Natural killer cell (primary cell): ENCODE results near the gene SDR39U1. TPM values are rescaled to one million over a fixed set of nuclear protein-coding genes. Genes with fewer than 3 reads are reported as not detected.

Experiments
- ATAC-seq, 3 donors: fragments of 150-1000 bp in 2 of 3; fragments of 200-7000 bp in 1 of 3; cut with Tn5 transposase; 1 replicate in 1 of 3; 2 replicates in 2 of 3; pipeline ENCODE4 v1.10.0; 2021; ENCODE audit warnings: mild to moderate bottlenecking in 2 of 3, moderate library complexity in 2 of 3
- DNase-seq, 2 donors: peaks; one replicate each; pipeline versions ENCODE4 v3.0.0 to v3.0.0-alpha.2; 2013 to 2021; ENCODE audit warnings: mixed read lengths in 1 of 2
- H3K27ac ChIP-seq: one replicate; pipeline ENCODE4 v1.5.1; 2013; ENCODE audit warnings: mild to moderate bottlenecking, low read length
- H3K27me3 ChIP-seq: one replicate; pipeline ENCODE4 v1.6.1; 2013; ENCODE audit warnings: low read length; ENCODE audit not compliant: control insufficient read depth, insufficient read depth
- H3K36me3 ChIP-seq: one replicate; pipeline ENCODE4 v1.6.1; 2013; ENCODE audit warnings: low read length; ENCODE audit not compliant: control insufficient read depth, insufficient read depth
- H3K4me1 ChIP-seq: one replicate; pipeline ENCODE4 v1.6.1; 2013; ENCODE audit warnings: low read length; ENCODE audit not compliant: control insufficient read depth, insufficient read depth
- H3K4me3 ChIP-seq: one replicate; pipeline ENCODE4 v1.5.1; 2013; ENCODE audit warnings: low read length
- H3K9me3 ChIP-seq: one replicate; pipeline ENCODE4 v1.6.1; 2013; ENCODE audit warnings: low read length; ENCODE audit not compliant: control insufficient read depth, insufficient read depth
- H3K27ac Mint-ChIP-seq, 2 donors: one replicate each; pipeline ENCODE4 v1.8.0; 2022; ENCODE audit warnings: mild to moderate bottlenecking in 2 of 2, mixed read lengths in 2 of 2, moderate library complexity in 1 of 2
- H3K27me3 Mint-ChIP-seq, 2 donors: one replicate each; pipeline ENCODE4 v1.8.0; 2022; ENCODE audit warnings: low read depth in 2 of 2, mixed read lengths in 2 of 2
- H3K36me3 Mint-ChIP-seq: one replicate; pipeline ENCODE4 v1.8.0; 2022; ENCODE audit warnings: mixed read lengths
- H3K4me1 Mint-ChIP-seq, 2 donors: one replicate each; pipeline ENCODE4 v1.8.0; 2022; ENCODE audit warnings: mixed read lengths in 2 of 2
- H3K4me3 Mint-ChIP-seq: one replicate; pipeline ENCODE4 v1.8.0; 2022; ENCODE audit warnings: mild to moderate bottlenecking, moderate library complexity, mixed read lengths
- H3K9me3 Mint-ChIP-seq, 2 donors: one replicate each; pipeline ENCODE4 v1.8.0; 2022; ENCODE audit warnings: mixed read lengths in 2 of 2
- CTCF ChIP-seq: fragments of 200-600 bp; IDR thresholded peaks from one replicate; pipeline ENCODE4 v1.8.0; 2022; ENCODE audit warnings: antibody characterized with exemption
- WGBS: methylation state at CpG from one replicate; pipeline ENCODE4 v1.1.7; 2013; ENCODE audit warnings: missing lambda C conversion rate; ENCODE audit not compliant: insufficient coverage; 5-methylcytosine and 5-hydroxymethylcytosine counted together
- intact Hi-C: fragments of 100-400 bp; cut with micrococcal nuclease; formaldehyde crosslinking; loops from one replicate; pipeline ENCODE4 v1.14.2; 2022
- total RNA-seq, 4 donors: library from RNA; stranded (reverse); fragments of 120-200 nt in 1 of 4; gene quantifications; one replicate each; pipeline versions ENCODE4 v1.2.3 to v1.2.4, GENCODE V29; 2013 to 2022

SDR39U1 gene
- total RNA-seq, 3 donors from 2014 or later (not counting 1 experiment from before 2014, with no cell fraction given), result 97.1 to 106 (median 100) TPM

DNA sequence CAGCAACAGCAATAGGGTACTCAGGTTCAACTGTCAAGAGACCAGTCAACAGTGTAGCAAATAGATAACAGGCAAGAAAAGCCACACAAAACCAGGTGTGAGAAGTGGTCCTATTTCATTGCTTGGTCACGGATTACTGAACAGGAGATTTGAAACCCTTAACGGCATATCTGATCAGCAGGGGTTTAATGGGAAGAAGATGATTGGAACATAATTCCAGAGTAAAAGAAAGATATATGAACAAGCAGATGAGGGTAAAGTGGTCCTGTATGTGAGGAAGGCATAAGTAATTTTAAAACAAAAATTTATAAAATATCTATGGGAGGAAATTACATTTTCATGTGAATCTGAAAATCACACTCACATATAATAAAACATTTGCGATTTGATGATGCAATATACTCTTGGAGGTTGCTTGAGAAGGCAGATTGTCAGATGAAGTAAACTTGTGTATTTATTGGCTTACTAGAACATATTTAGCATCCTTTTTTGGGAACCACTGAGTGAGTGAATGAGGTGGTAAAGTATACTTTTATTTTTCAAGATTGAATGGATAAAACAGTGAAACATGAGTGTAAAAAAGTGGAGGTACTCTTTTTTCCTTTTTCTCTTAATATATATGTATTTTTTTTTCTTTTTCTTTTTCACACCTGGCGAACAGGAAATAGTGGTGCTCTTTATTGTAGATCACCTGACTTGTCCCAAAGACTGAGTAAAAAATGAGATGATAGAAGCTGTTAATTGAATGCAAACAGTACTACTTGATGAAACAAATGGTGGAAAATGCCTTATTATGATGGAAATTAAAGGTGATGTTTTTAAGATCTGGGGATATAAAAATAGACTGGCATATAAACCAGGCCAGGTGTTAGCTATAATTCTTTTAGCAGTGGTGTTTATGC is 21.6 kb upstream of the SDR39U1 start:
- H3K4me3 Mint-ChIP-seq, result no peak overlapping the region
- H3K4me1 Mint-ChIP-seq, result peaks cover 4 to 6% of the 10 kb centered on the region in 2 donors
- no peak for TF ChIP-seq CTCF
- peaks cover 4% of the 10 kb centered on the region for H3K4me1 ChIP-seq
- no peaks in the 10 kb centered on the region for H3K36me3 Mint-ChIP-seq
- no peak overlapping the region for H3K27ac Mint-ChIP-seq
- H3K9me3 Mint-ChIP-seq, result no peaks in the 10 kb centered on the region
- intact Hi-C loops, result no loop called here
- no peaks in the 10 kb centered on the region for H3K27me3 ChIP-seq
- no peak for ATAC-seq
- DNase-seq, result no peak
- no peak overlapping the region for H3K4me3 ChIP-seq
- WGBS, result 83% methylated on average over 4 of the region's 4 CpGs
- H3K27me3 Mint-ChIP-seq, result peaks cover 0 to 12% of the 10 kb centered on the region in 2 donors
- no peaks in the 10 kb centered on the region for H3K9me3 ChIP-seq
- no peaks in the 10 kb centered on the region for H3K36me3 ChIP-seq
- H3K27ac ChIP-seq, result no peak overlapping the region

GRCh38 chr14:24463017-24463883 is 20.7 kb upstream of the SDR39U1 start:
- Mint-ChIP-seq H3K4me1 (peaks cover 4 to 6% of the 10 kb centered on the region in 2 donors), H3K27ac (no peak overlapping the region), H3K4me3 (no peak overlapping the region), H3K27me3 (peaks cover 0 to 12% of the 10 kb centered on the region in 2 donors), H3K36me3 (no peaks in the 10 kb centered on the region), H3K9me3 (no peaks in the 10 kb centered on the region)
- no peak for DNase-seq
- no peak for TF ChIP-seq CTCF
- 92% methylated on average over 3 of the region's 5 CpGs for WGBS
- Histone ChIP-seq H3K9me3 (no peaks in the 10 kb centered on the region), H3K36me3 (no peaks in the 10 kb centered on the region), H3K27me3 (no peaks in the 10 kb centered on the region), H3K4me1 (peaks cover 4% of the 10 kb centered on the region), H3K27ac (no peak overlapping the region), H3K4me3 (no peak overlapping the region)
- no peak for ATAC-seq
- intact Hi-C loops, result no loop called here

- H3K9me3 Mint-ChIP-seq, result no peaks in the 10 kb centered on the region
- H3K4me1 Mint-ChIP-seq, result peaks cover 6 to 11% of the 10 kb centered on the region in 2 donors
- intact Hi-C loops, result no loop called here
- H3K36me3 ChIP-seq, result no peaks in the 10 kb centered on the region
- no peak for TF ChIP-seq CTCF
- no peak overlapping the region for H3K4me3 Mint-ChIP-seq
- no peak overlapping the region for H3K27ac ChIP-seq
- H3K27ac Mint-ChIP-seq, result no peak overlapping the region
- no peaks in the 10 kb centered on the region for H3K36me3 Mint-ChIP-seq
- peaks cover 5% of the 10 kb centered on the region for H3K9me3 ChIP-seq
- H3K4me1 ChIP-seq, result peaks cover 4% of the 10 kb centered on the region
- H3K27me3 ChIP-seq, result no peaks in the 10 kb centered on the region
- DNase-seq, result no peak
- ATAC-seq, result no peak
- no peaks in the 10 kb centered on the region for H3K27me3 Mint-ChIP-seq
- no peak overlapping the region for H3K4me3 ChIP-seq
Measured at GRCh38 chr14:24461336-24461735, 18.8 kb upstream of the SDR39U1 start.
